Hepatocyte (in vitro differentiated cells): Measurements from ENCODE around the gene UBE2L6.

Source experiments
- CTCF ChIP-seq: fragments of 200-600 bp; sonication (generic); IDR thresholded peaks from 2 replicates; pipeline ENCODE4 v1.5.1; 2016; ENCODE audit warnings: antibody characterized with exemption, mild to moderate bottlenecking; ENCODE audit not compliant: poor library complexity
- EZH2 ChIP-seq: fragments of 200-600 bp; sonication (generic); IDR thresholded peaks from 2 replicates; pipeline ENCODE4 v1.6.1; 2016; ENCODE audit warnings: antibody characterized with exemption, mild to moderate bottlenecking, borderline replicate concordance
- EZH2phosphoT487 ChIP-seq: fragments of 200-600 bp; sonication (generic); IDR thresholded peaks from one replicate; pipeline ENCODE4 v1.6.1; 2018; ENCODE audit warnings: antibody characterized with exemption, mild to moderate bottlenecking, low read depth, moderate library complexity; ENCODE audit not compliant: unreplicated experiment, severe bottlenecking

GRCh38 chr11:57546869-57547475, 20.5 kb downstream of the UBE2L6 start:
- TF ChIP-seq CTCF (no peak), EZH2phosphoT487 (no peak), EZH2 (no peak)
